Anterior cingulate cortex (tissue), 58 donors: ENCODE measurements around the gene JPH3.

Source experiments
- DNase-seq, 58 donors: peaks; one replicate each; lab custom pipeline; 2025; lab: John Stamatoyannopoulos, UW

Gene JPH3

DNA sequence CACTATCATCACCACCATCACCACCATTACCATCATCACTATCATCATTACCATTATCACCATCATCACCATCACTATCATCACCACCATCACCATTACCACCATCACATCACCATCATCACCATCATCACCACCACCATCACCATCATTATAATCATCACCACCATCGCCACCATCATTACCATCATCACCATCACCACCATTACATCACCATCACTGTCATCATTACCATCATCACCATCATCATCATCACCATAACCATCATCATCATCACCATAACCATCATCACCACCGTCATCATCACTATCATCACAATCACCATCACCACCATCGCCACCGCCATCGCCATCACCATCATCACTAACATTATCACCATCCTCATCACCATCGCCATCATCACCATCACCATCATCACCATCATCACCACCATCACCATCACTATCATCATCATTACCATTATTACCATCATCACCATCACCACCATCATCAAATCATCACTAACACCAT lies 4.9 kb upstream of the JPH3 start:
- DNase-seq, result no peak

DNA sequence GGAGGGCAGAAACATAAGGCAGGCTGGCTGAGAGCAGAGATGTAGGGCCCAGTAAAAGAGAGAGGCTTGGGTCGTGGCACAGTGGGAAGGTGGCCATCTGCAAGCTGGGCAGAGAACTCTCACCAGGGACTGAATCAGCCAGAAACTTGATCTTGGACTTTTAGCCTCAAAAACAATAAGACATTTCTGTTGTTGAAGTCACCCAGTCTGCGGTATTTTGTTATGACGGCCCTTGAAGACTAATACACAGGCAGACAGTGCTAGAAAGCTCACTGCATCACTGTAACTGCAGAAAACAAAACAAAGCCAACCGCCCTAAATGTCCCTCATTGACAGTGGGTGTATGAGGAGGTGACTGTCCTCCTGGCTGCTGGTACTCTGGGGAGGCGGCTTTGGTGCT lies 3.9 kb upstream of the JPH3 start:
- DNase-seq, result no peak

DNA sequence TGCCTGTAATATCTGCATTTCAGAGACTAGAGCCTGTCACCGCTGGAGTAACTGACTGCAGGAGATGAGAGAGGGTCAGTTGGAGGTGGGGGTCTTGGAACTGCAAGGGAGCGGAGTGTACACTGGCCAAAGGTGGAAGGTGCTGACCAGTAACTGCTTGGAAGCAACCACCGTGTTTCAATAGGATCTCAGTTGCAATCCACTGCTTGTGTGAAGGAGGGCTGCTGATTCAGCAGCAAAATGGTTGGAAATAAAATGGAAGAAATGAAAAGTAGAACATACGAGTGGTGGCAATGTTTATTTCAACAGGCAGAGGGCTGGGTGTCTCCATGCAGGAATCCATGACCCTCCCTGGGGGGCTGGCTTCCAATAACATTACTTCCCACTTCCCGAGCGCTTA lies 2.1 kb upstream of the JPH3 start:
- no peak for DNase-seq

DNA sequence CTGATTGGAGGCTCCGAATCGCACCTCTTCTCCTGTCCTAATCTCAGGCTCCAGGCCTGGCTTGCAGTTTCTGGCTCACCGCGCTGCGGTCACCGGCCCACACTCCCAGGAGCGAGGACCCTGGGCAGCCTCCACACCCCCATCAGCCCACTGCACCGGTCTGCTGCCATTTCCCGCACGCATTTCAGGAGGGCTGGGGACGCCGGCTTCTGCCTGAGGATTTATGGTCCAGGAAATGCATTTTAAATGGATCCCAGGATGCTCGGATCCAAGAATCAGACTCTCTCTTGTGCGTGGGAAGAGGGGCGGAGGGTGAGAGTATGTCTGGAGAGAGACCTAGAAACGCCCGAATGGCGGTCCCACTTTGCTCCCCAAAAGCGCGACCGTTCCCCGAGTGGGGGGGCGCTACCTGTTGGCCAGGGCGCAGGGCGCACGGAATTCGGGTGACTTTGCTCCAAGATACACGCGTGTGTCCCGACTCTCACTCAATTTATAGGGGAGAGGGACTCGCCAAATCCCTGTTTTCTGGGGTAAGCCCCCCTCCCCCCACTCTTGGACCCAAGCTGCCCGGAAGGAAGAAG lies 817 bp upstream of the JPH3 start:
- DNase-seq, result peak in 5 of 58 donors; percentile 10 to 32 (median 28)

DNA sequence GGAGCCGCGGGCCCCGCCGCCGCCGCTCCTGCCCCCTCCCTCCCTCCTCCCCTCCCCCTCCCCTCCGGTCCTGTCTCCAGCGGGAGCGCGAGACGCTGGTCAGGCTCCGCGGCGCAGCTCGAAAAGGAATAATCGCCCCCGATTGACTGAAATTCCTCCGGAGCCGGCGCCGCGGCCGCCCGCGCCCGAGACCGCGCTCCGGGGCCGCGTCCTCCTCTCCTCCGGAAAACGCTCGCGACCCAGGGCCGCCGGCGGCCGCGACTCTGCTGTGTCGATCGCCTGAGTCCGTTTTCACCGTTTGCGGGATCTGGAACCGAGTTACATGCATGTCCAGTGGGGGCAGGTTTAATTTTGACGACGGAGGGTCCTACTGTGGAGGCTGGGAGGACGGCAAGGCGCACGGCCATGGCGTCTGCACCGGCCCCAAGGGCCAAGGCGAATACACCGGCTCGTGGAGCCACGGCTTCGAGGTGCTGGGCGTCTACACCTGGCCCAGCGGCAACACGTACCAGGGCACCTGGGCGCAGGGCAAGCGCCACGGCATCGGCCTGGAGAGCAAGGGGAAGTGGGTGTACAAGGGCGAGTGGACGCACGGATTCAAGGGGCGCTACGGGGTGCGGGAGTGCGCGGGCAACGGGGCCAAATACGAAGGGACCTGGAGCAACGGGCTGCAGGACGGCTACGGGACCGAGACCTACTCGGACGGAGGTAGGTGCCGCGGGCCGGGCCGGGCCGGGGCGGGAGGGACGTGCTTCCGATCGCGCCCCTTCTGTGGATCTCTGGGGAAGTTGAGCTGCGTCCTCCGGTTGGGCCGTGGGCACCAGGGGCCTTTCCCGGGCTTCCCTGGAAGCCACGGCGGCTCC lies 744 bp downstream of the JPH3 start:
- peak in 2 of 58 donors; percentile 9 to 21 for DNase-seq

DNA sequence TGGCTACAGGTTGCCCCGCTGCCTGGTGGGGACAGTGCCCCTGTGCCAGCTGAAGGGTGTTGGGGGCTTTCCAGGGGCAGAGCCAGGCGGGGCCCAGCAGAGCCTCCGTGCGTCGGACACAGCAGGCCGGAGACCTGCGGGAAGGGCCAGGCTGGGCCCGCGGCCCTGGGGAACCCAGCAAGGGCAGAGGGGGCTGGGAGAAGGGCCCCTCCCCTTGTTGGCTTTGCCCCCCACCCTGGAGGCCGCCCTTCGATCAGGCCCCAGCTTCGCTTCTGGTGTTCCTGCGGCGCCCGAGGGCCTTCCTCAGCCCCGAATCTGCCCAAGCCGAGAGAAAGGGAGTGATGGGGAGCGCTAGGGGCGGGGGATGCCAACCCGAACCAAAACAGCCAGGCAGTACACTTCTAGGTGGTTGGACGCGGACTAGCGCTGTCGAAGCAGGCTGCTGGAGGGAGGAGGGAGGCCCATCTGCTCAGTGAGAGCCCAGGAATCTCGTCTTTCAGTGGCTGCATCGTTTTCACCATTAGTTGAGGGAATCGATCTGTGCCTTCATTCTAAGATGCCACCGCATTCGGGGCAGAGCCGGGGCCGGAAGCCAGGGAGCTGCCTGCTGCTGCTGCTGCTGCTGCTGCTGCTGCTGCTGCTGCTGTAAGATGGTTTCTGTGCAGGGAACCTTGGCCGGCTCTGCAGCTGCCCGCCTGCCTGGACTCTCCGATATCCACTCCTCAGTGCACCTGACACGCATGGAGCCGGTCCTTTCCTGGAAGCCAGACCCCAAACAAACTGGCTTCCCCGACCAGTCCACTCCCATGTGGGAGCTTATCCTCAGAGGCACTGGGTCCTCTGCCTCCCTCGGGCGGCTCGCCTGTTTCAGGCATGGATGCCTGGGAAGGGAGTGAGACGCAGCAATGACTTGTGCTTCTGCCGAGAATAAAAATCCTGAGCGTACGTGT lies 1.7 kb downstream of the JPH3 start:
- DNase-seq, result peak in 5 of 58 donors; percentile 18 to 51 (median 44)

DNA sequence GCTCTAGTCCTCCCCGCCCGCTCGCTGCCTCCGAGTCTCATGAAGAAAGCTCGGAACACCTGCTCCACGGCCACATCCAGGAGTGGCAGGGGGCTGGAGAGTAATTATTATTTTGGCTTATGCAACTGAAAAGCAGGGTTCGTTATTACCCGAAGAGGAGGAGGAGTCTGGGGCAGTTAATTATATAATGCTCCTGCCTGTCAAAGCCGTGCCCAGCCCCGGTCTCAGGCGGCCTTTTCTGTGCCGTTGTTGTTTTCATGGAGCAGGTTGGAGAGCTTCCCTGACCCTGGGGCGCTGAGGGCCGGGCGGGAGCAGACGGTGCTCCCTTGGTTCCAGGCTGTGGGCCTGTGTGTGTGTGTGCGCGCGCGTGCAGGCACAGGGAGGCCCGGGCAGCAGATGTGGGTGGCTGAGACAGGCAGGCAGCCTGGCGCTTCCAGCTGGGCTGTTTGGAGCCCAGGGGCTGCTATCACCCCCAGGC lies 2.4 kb downstream of the JPH3 start:
- DNase-seq, result peak in 5 of 58 donors; percentile 5 to 38 (median 15)

DNA sequence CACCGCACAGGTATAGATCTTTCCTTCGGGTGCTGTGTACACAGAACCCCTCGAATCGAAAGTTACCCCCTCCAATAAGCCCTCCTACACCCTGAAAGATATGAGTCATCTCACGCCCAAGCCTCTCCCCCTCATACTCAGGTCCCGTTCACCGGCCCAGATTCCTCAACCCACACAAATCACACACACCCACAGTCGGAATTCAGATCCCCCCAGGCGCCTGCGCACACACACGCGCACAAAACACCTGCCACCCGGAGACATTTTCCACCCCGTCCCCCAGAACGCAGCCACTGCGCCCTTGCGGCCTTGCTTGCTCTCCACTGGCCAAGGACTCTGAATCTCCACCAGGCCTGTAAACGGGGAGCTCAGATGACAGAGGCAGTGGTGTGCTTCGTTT lies 4.9 kb downstream of the JPH3 start:
- peak in 21 of 58 donors; percentile 10 to 59 (median 27) for DNase-seq

DNA sequence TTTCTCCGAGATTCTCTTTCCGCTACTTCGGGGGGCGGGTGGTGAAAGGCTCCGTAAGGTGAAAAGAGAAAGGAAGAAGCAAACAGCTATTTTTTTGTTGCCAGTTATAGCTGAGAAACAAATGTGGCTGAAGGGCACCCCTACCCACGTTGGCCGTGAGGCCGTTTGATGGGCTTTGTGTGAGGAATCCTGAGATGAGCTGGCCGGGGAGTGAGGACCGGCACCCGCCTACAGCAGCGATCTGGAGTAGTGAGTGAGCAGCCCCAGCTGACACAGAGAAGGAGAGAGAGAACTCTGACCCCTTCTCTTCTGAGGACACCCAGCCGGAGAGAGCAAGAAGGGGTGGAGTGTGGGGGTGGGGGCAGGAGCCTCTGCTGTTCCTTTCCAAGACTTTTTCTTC lies 5.6 kb downstream of the JPH3 start:
- DNase-seq, result no peak

DNA sequence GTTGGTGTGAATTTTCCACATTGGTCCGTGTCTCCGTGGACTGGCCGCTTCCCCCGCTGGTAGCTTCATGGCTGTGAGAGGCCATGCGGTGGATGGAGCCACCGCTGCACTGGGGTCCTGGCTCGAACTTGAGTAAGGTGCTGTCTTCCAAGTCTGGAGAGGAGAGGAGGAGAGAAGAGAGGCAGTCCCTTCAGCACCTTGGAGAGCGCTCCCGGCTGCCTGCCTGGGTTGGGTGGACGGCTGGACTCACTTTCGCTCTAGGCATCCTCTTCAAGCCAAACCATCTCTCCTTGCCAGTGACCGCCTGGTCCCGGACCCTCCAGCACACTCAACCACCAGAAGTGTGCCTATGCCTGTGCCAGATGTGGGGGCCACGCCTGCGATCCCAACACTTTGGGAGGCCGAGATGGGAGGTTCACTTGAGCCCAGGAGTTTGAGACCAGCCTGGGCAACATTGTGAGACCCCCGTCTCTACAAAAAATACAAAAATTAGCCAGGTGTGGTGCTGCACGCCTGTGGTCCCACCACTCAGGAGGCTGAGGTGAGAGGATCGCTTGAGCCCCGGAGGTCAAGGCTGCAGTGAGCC lies 6.2 kb downstream of the JPH3 start:
- peak in 1 of 58 donors; percentile 7 for DNase-seq

DNA sequence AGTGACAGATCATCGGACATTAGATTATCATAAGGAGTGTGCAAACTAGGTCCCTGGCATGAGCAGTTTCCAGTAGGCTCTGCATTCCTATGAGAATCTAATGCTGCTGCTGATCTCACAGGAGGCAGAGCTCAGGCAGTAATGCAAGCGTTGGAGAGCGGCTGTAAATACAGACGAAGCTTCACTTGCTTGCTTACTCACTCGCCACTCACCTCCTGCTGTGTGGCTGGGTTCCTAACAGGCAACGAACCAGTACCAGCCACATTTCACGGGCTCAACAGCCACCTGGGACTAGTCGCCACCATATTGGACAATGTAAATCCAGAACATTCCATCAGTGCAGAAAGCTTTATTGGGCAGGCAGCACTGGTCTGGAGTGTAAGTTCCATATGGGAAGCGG lies 7.7 kb downstream of the JPH3 start:
- DNase-seq, result no peak

DNA sequence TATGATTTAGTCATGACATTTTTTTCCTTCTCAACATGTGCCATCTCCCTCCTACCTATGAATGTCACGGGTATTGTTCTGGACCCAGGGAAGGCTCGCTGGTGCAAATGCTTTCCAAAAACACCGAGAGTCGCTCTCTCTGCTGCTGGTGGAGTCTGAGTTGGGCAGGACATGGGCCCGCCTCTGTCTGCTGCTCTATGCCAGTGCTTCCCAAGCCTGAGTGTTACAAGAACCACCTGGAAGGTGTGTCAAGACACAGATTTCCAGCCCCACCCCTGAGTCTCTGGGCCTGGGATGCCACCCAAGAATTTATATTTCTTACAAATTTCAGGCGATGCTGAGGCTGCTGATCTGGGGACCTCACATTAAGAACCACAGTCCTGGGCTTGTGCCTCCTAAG lies 9.1 kb downstream of the JPH3 start:
- no peak for DNase-seq

DNA sequence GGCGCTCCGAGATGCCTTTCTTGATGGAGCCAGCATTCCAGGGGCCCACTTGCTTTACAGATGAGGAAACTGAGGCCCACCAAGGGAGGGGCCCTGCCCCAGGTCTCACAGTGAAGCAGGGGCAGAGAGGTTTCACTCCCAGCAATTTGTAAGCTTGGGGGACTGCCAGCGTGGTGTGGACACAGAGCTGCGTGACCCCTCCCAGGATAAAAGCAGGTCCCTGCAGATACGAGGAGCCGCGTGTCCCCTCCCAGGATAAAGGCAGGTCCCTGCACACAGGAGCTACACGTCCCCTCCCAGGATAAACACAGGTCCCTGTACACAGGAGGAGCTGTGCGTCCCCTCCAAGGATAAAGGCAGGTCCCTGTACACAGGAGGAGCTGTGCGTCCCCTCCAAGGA lies 11.7 kb downstream of the JPH3 start:
- no peak for DNase-seq

DNA sequence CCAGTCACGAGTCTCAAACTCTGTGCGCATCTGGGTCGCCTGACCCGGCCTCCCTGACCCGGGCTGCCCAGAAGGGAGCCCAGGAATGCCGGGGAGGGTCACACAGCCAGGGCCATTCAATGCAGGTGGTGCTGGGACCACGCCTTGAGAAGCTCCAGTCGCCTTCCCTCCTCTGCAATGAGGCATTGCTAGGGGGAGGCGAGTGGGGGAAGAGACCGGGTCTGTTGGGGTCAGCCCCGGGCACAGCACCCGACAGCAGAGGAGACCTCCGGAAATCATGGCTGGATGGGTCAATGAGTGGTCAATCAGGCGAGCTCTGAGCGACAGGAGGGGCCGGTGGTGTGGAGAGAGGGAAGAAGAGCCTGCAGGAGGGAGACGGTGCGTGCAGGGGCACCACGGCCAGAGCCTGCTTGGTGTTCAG lies 13.3 kb downstream of the JPH3 start:
- no peak for DNase-seq

DNA sequence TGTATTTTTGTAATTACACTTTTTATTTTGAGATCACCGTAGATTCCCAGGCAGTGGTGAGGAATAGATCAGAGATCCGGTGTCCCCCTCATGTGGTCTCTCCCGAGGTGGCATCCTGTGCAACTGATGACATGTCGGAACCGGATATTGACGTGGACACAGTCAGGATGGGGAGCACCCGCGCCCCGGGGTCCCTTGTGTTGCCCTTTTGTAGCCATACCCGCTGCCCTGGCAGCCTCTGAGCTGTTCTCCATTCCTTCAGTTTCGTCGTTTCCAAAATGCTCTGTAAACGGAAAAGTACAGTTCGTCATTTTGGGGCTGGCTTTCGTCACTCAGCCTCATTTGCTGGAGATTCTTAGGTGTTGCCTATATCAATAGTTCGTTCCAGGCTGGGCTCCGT lies 14.2 kb downstream of the JPH3 start:
- DNase-seq, result no peak

DNA sequence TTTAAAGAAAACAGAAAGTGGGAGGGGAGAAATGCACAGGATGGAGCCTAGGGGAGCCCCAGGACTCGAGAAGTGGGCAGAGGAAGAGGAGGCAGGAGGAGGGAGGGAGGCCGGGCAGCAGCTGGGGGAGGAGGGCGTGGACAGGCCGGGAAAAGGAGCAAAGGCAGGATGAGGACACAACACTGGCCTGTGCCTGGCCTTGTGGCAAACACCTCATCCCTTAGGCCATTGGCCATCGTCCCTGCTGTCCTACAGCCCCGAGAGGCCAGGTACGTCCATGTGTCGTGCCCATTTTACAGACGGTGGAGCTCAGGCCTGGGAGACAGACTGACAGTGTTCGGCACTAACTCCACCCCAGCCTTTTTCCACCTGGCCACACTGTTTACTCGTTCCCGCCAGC lies 15.9 kb downstream of the JPH3 start:
- no peak for DNase-seq

DNA sequence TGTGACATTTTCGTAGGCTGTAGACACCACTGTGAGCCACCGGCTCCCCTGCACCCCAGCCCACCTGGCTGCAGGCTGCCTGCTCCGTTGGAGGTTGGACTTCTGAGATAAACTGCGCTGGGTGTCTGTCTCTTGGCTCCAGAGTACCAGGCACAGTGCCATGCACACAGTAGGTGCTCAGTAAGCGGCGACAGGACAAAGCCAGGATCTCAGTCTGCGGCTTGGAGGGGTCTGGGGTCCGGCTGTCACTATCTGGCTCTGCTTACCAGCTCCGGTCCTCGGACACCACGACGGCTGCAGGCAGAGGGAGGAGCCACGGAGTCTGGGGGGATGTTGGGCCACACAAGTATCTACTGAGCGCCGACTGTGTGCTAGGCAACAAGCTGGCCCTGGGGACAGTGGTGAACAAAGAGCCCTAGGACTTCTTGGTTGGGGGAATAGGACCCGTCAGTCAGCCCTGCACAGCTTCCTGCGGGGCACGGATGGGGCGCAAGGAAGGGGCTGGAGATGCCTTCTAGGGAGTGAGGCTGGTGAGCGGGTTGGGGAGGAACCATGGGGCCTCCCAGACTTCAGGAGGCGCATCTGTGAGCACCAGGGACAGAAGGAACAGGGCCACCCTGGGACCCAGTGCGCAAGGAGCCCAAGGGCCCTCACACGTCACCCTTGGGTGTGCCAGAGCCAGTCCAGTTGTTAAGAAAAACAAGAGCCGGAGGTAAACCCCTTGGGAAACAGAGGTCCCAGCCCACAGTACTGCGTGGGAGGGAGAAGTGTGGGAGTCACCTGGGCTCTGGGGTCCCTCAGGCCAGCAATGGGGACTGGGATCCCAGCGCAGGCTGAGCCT lies 17.3 kb downstream of the JPH3 start:
- no peak for DNase-seq

DNA sequence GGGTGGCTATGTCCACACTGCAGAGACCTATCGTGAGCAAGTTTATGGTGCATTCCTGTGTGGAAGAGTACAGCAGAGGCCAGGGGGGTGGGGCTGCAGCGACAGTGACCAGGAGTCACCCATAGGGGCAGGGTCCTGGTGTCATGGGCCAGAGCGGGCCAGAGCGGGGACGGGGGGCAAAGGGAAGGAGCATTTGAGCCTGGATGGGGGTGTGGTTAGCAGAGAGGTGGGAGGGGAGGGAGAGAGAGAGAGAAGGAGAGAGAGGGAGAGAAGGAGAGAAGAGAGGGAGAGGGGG lies 17.8 kb downstream of the JPH3 start:
- no peak for DNase-seq

DNA sequence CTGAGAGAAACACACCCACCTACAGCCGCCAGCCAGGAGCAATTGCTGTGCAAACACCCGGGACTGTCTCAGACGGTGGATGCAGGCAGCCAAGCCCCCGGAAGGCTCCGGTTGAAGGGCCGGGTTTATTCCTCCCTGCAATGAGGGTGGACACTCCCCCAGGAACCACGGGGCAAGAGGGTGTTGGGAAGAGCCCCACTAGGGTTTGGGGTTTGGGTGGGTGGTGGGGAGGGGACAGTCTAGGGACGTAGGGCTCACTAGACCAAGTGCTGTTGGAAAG lies 19.2 kb downstream of the JPH3 start:
- DNase-seq, result no peak
